Mammary epithelial cell (primary cell): Measurements from ENCODE around the gene OXT.

ENCODE experiments used
- CTCF ChIP-seq, 2 donors: IDR thresholded peaks in 1 of 2; conservative IDR thresholded peaks in 1 of 2; 2 replicates each; pipeline ENCODE4 v1.5.1; 2011 to 2012; ENCODE audit warnings: inconsistent platforms in 2 of 2, low read length in 2 of 2, mild to moderate bottlenecking in 2 of 2, control low read depth in 1 of 2, low read depth in 1 of 2; ENCODE audit not compliant: insufficient read depth in 1 of 2; ENCODE audit errors: extremely low read depth in 1 of 2
- EZH2 ChIP-seq: IDR thresholded peaks from 2 replicates; pipeline ENCODE4 v1.6.1; 2012; ENCODE audit warnings: low read length, inconsistent platforms, borderline replicate concordance

DNA sequence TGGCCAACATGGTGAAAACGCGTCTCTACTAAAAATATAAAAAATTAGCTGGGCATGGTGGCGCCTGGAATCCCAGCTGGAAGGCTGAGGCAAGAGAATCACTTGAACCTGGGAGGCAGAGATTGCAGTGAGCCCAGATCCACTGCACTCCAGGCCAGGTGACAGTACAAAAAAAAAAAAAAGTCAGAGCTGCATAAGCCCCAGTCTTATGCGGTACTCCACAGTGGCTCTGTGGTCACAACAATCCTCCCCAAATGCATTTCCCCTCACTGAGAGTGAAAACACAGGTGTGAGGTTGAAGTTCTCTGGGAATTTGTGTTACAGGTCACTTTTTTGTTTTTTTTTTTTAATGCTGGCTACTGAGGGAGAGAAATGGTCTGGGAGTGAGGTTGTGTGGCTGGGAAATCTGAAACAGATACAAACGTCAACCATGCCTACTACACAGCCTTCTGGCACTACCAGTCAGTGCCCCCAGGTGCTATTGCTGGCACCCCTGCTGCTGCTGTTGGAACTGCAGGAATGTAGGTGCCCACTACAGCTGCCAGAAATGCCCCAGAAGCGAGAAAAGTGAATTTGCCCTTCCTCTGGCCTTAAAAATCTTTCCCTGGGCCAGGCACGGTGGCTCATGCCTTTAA is 19.9 kb upstream of the OXT start:
- TF ChIP-seq EZH2 = no peak
- peak in 1 of 2 donors; percentile 19 for TF ChIP-seq CTCF (conservative IDR thresholded peaks at IDR 0.05 in 1 of 2, IDR thresholded peaks at IDR 0.05 in 1 of 2; ENCODE audit: extremely low read depth in 1 of 2, insufficient read depth in 1 of 2, low read depth in 1 of 2, low read length in 2 of 2)
